HG03064 (cell line): ENCODE data around the gene EXOC3L1.
A peak's percentile ranks its signal among the peaks of the same experiment; 100 is the strongest.

Source experiments
- ATAC-seq: cut with Tn5 transposase; IDR thresholded peaks from one replicate; pipeline ENCODE4 v1.9.1; 2021; ENCODE audit warnings: low read depth; ENCODE audit not compliant: unreplicated experiment

Gene EXOC3L1

GRCh38 chr16:67166598-67167168 is 23.3 kb downstream of the EXOC3L1 start:
- ATAC-seq, result no peak

GRCh38 chr16:67166110-67166547 is 23.8 kb downstream of the EXOC3L1 start:
- no peak for ATAC-seq

GRCh38 chr16:67165121-67166078 is 24.5 kb downstream of the EXOC3L1 start:
- ATAC-seq, result no peak

GRCh38 chr16:67164599-67165061 is 25.3 kb downstream of the EXOC3L1 start, which contains the start of gene HSF4:
Gene HSF4, plus strand, starts transcription at chr16:67164745. Its CDS starts 67 bp downstream, at chr16:67164812.
- no peak for ATAC-seq

GRCh38 chr16:67163999-67164558 is 25.9 kb downstream of the EXOC3L1 start:
- ATAC-seq, result no peak

GRCh38 chr16:67163164-67163998 is 26.6 kb downstream of the EXOC3L1 start:
- ATAC-seq, result no peak

- ATAC-seq, result no peak
These were observed 27.3 kb downstream of the EXOC3L1 start for GRCh38 chr16:67162506-67163163.

GRCh38 chr16:67161595-67162058 is 28.3 kb downstream of the EXOC3L1 start:
- no peak for ATAC-seq

GRCh38 chr16:67158637-67159600 is 31.0 kb downstream of the EXOC3L1 start:
- ATAC-seq, result peak; percentile 34

GRCh38 chr16:67157892-67158635 is 31.9 kb downstream of the EXOC3L1 start:
- no peak for ATAC-seq

GRCh38 chr16:67157106-67157748 is 32.7 kb downstream of the EXOC3L1 start:
- ATAC-seq, result no peak

- ATAC-seq, result no peak
These were observed 33.6 kb downstream of the EXOC3L1 start for GRCh38 chr16:67156143-67156844.

- ATAC-seq, result no peak
These were observed 34.4 kb downstream of the EXOC3L1 start for GRCh38 chr16:67155295-67156142.

GRCh38 chr16:67154578-67155294 is 35.2 kb downstream of the EXOC3L1 start:
- no peak for ATAC-seq

GRCh38 chr16:67151431-67152097 is 38.4 kb downstream of the EXOC3L1 start:
- no peak for ATAC-seq
